A549 (cell line): Measurements from ENCODE around the gene ANO9. TPM values are rescaled to one million over a fixed set of nuclear protein-coding genes. Genes with fewer than 3 reads are reported as not detected.
A peak's percentile ranks its signal among the peaks of the same experiment; 100 is the strongest.

ENCODE experiments used
- ATAC-seq, 2 experiments: fragments of 200-7000 bp in 1 of 2; fragments of >200 bp in 1 of 2; cut with Nextera tagmentation in 1 of 2; cut with Tn5 transposase in 1 of 2; 3 replicates each; pipeline versions ENCODE4 v1.8.0 to v1.9.1; 2018 to 2020; ENCODE audit warnings: mild to moderate bottlenecking in 1 of 2, moderate library complexity in 1 of 2
- CTCF ChIA-PET: fragments of 300-600 bp; sonication (Branson Sonifier 250); formaldehyde crosslinking; extraction: SDS; loops from one replicate; lab custom pipeline; 2021; ENCODE audit warnings: antibody characterized with exemption, inconsistent platforms; lab: Yijun Ruan, JAX
- POLR2A ChIA-PET: fragments of 350-600 bp; formaldehyde crosslinking; extraction: SDS; loops from one replicate; lab custom pipeline; 2021; ENCODE audit warnings: antibody characterized with exemption, inconsistent platforms; lab: Yijun Ruan, JAX
- DNase-seq, 2 experiments: peaks; one replicate each; pipeline versions ENCODE4 v3.0.0 to v3.0.0-alpha.2; 2011 to 2016; ENCODE audit warnings: low read depth in 1 of 2, low spot score in 1 of 2
- FAIRE-seq: peaks from 2 replicates; lab custom pipeline; 2011; peaks lifted over from hg19 to GRCh38; lab: Jason Lieb, UNC
- H3K27ac ChIP-seq, 2 experiments: fragments of >200 bp; sonication (Bioruptor Twin); formaldehyde crosslinking; 3 replicates each; pipeline ENCODE4 v1.5.1; 2016 to 2017
- H3K4me1 ChIP-seq: fragments of >200 bp; sonication (Bioruptor Twin); formaldehyde crosslinking; 3 replicates; pipeline ENCODE4 v1.6.1; 2016
- H3K4me2 ChIP-seq: fragments of >200 bp; sonication (Bioruptor Twin); formaldehyde crosslinking; 3 replicates; pipeline ENCODE4 v1.6.1; 2016
- H3K4me3 ChIP-seq: fragments of >200 bp; sonication (Bioruptor Twin); formaldehyde crosslinking; 3 replicates; pipeline ENCODE4 v1.5.1; 2016
- H3K9me3 ChIP-seq: fragments of >200 bp; sonication (Bioruptor Twin); formaldehyde crosslinking; 3 replicates; pipeline ENCODE4 v1.6.1; 2016
- ATOH8 ChIP-seq: fragments of 250-450 bp; sonication (Bioruptor Pico); IDR thresholded peaks from 2 replicates; pipeline ENCODE4 v1.5.0; 2020; ENCODE audit warnings: low read depth, mild to moderate bottlenecking, moderate library complexity
- CBX8 ChIP-seq: fragments of 200-600 bp; sonication (generic); IDR thresholded peaks from 2 replicates; pipeline ENCODE4 v1.6.1; 2016
- CEBPB ChIP-seq, 2 experiments: fragments of >200 bp in 1 of 2; sonication (Bioruptor Twin) in 1 of 2; formaldehyde crosslinking in 1 of 2; IDR thresholded peaks; 2 replicates each; pipeline ENCODE4 v1.6.1; 2012 to 2016
- CHD4 ChIP-seq: fragments of 200-600 bp; sonication (generic); IDR thresholded peaks from 2 replicates; pipeline ENCODE4 v1.6.1; 2016; ENCODE audit warnings: antibody characterized with exemption, mild to moderate bottlenecking, borderline replicate concordance
- CTCF ChIP-seq: fragments of >200 bp; sonication (Bioruptor Twin); formaldehyde crosslinking; IDR thresholded peaks from 3 replicates; pipeline ENCODE4 v1.5.1; 2016
- E2F6 ChIP-seq: IDR thresholded peaks from 2 replicates; pipeline ENCODE4 v1.6.1; 2012; ENCODE audit warnings: low read depth, borderline replicate concordance
- FOSB ChIP-seq: fragments of 250-450 bp; sonication (Bioruptor Pico); IDR thresholded peaks from 2 replicates; pipeline ENCODE4 v1.5.0; 2020; ENCODE audit warnings: mild to moderate bottlenecking, moderate library complexity
- FOSL2 ChIP-seq, 2 experiments: fragments of 450-650 bp in 1 of 2; fragments of >200 bp in 1 of 2; sonication (Bioruptor Twin) in 1 of 2; formaldehyde crosslinking; IDR thresholded peaks; 2 replicates each; pipeline versions ENCODE4 v1.5.0 to v1.6.1; 2016 to 2020; ENCODE audit warnings: mild to moderate bottlenecking in 1 of 2, moderate library complexity in 1 of 2
- GATA3 ChIP-seq: IDR thresholded peaks from 2 replicates; pipeline ENCODE4 v1.6.1; 2012; ENCODE audit warnings: borderline replicate concordance
- HDAC2 ChIP-seq: fragments of 200-600 bp; sonication (generic); IDR thresholded peaks from 2 replicates; pipeline ENCODE4 v1.6.1; 2016
- HOXA7 ChIP-seq: fragments of 250-450 bp; sonication (Bioruptor Pico); IDR thresholded peaks from 2 replicates; pipeline ENCODE4 v1.5.0; 2020; ENCODE audit warnings: mild to moderate bottlenecking, moderate library complexity
- HOXB5 ChIP-seq: fragments of 250-450 bp; sonication (Bioruptor Pico); IDR thresholded peaks from 2 replicates; pipeline ENCODE4 v1.5.0; 2020; ENCODE audit warnings: mild to moderate bottlenecking, moderate library complexity
- JUN ChIP-seq, 2 experiments: fragments of >200 bp; sonication (Bioruptor Twin); formaldehyde crosslinking; IDR thresholded peaks; 2 replicates in 1 of 2; 3 replicates in 1 of 2; pipeline ENCODE4 v1.6.1; 2016 to 2017
- KDM5A ChIP-seq: fragments of 200-600 bp; sonication (generic); IDR thresholded peaks from 2 replicates; pipeline ENCODE4 v1.6.1; 2016; ENCODE audit warnings: antibody characterized with exemption, mild to moderate bottlenecking
- MAFK ChIP-seq: fragments of 450-650 bp; IDR thresholded peaks from 2 replicates; pipeline ENCODE4 v1.6.1; 2014; ENCODE audit not compliant: partially characterized antibody
- MAX ChIP-seq: IDR thresholded peaks from 2 replicates; pipeline ENCODE4 v1.6.1; 2012
- MAZ ChIP-seq: fragments of 150-350 bp; IDR thresholded peaks from 2 replicates; pipeline ENCODE4 v1.6.1; 2014; ENCODE audit warnings: antibody characterized with exemption, low read depth, low read length, borderline replicate concordance
- NFE2L2 ChIP-seq: fragments of 150-350 bp; conservative IDR thresholded peaks from 2 replicates; pipeline ENCODE4 v1.6.1; 2014; ENCODE audit warnings: low read length
- NR3C1 ChIP-seq: fragments of >200 bp; sonication (Bioruptor Twin); formaldehyde crosslinking; IDR thresholded peaks from 3 replicates; pipeline ENCODE4 v1.6.1; 2017
- PBX3 ChIP-seq: IDR thresholded peaks from 2 replicates; pipeline ENCODE4 v1.6.1; 2012
- PHF8 ChIP-seq: fragments of 200-600 bp; sonication (generic); IDR thresholded peaks from 2 replicates; pipeline ENCODE4 v1.6.1; 2016; ENCODE audit warnings: low read depth, mild to moderate bottlenecking, antibody characterized with exemption, moderate library complexity, borderline replicate concordance
- POLR2A ChIP-seq: IDR thresholded peaks from 2 replicates; pipeline ENCODE4 v1.6.1; 2012; ENCODE audit warnings: mild to moderate bottlenecking, low read length
- POLR2AphosphoS2 ChIP-seq: conservative IDR thresholded peaks from 2 replicates; pipeline ENCODE4 v1.6.1; 2012; ENCODE audit warnings: low read length, improper control_type of control experiment, inconsistent platforms
- REST ChIP-seq: fragments of 200-600 bp; sonication (generic); IDR thresholded peaks from 2 replicates; pipeline ENCODE4 v1.6.1; 2016; ENCODE audit warnings: antibody characterized with exemption, mild to moderate bottlenecking, moderate library complexity
- RNF2 ChIP-seq: fragments of 200-600 bp; sonication (generic); IDR thresholded peaks from 2 replicates; pipeline ENCODE4 v1.6.1; 2016; ENCODE audit warnings: low read depth, mild to moderate bottlenecking, antibody characterized with exemption, moderate library complexity, borderline replicate concordance
- SMC3 ChIP-seq: fragments of >200 bp; sonication (Bioruptor Twin); formaldehyde crosslinking; IDR thresholded peaks from 3 replicates; pipeline ENCODE4 v1.6.1; 2018; ENCODE audit warnings: inconsistent platforms
- TFCP2L1 ChIP-seq: fragments of 250-450 bp; sonication (Bioruptor Pico); IDR thresholded peaks from 2 replicates; pipeline ENCODE4 v1.5.0; 2021; ENCODE audit warnings: mild to moderate bottlenecking
- TP53 ChIP-seq: fragments of 250-450 bp; sonication (Bioruptor Pico); IDR thresholded peaks from 2 replicates; pipeline ENCODE4 v1.5.0; 2021; ENCODE audit warnings: mild to moderate bottlenecking, moderate library complexity
- USF2 ChIP-seq: fragments of 450-650 bp; IDR thresholded peaks from 2 replicates; pipeline ENCODE4 v1.6.1; 2014; ENCODE audit warnings: antibody characterized with exemption
- ZFP36 ChIP-seq: fragments of 450-650 bp; IDR thresholded peaks from 2 replicates; pipeline ENCODE4 v1.6.1; 2014; ENCODE audit warnings: borderline replicate concordance; ENCODE audit not compliant: partially characterized antibody
- ZSCAN20 ChIP-seq: fragments of 250-450 bp; sonication (Bioruptor Pico); IDR thresholded peaks from 2 replicates; pipeline ENCODE4 v1.8.0; 2022; ENCODE audit warnings: mild to moderate bottlenecking, moderate library complexity
- WGBS: methylation state at CpG from one replicate; pipeline ENCODE4 v1.1.6; 2017; ENCODE audit errors: missing lambda C conversion rate; 5-methylcytosine and 5-hydroxymethylcytosine counted together
- polyA plus RNA-seq, 4 experiments: library from polyadenylated mRNA; depleted of rRNA in 3 of 4; stranded (reverse); fragments of >200 nt; fragmentation: RNase III in 1 of 4; extraction: RNeasy Plus Mini Kit Qiagen cat#74134 plus additional on column Dnase treatment in 1 of 4; gene quantifications; 2 replicates in 3 of 4; 3 replicates in 1 of 4; pipeline ENCODE4 v1.2.3, GENCODE V29; 2011 to 2017

The ANO9 gene
- polyA plus RNA-seq, 2 of the 4 experiments (the other 2 are of a cell fraction): 0.50 to 0.66 TPM

- CTCF ChIA-PET: interaction anchor here (0.8 to 9.0 kb wide), 11 partner anchors 10 to 155 kb away, joined by 3 to 112 read pairs (median 4); partner anchors contain the start of genes PKP3 and PTDSS2
- peak overlapping the region; percentile 84 to 93 for H3K27ac ChIP-seq
- ATAC-seq: peak; percentile 52 to 81
- H3K4me3 ChIP-seq: peak overlapping the region; percentile 56
- no peaks in the 10 kb centered on the region for H3K9me3 ChIP-seq
- FAIRE-seq: no peak
- DNase-seq: peak; percentile 63 to 90
- H3K4me1 ChIP-seq: peaks cover 29% of the 10 kb centered on the region
- POLR2A ChIA-PET: interaction anchor here (0.6 to 3.3 kb wide), 11 partner anchors 10 to 200 kb away, joined by 3 to 30 read pairs (median 6); partner anchors contain the start of genes BET1L, PKP3, PTDSS2 and RIC8A
- peak overlapping the region; percentile 88 for H3K4me2 ChIP-seq
- 42% methylated on average over 18 of the region's 91 CpGs for WGBS
- TF ChIP-seq RNF2: peak; percentile 63; the same call in 1 of the 2 replicates
- peak; percentile 20 for TF ChIP-seq CTCF
- TF ChIP-seq SMC3: peak; percentile 30; the same call in 2 of the 3 replicates
- no peak for TF ChIP-seq MAZ
- TF ChIP-seq USF2: no peak
- no peak for TF ChIP-seq HOXB5
- TF ChIP-seq CHD4: no peak
- TF ChIP-seq NR3C1: no peak
- peak in 1 of 2 experiments; percentile 46; a peak in 1 of 5 replicates for TF ChIP-seq JUN (IDR thresholded peaks at IDR 0.05)
- no peak for TF ChIP-seq HOXA7 (CRISPR knock-in tag)
- TF ChIP-seq REST: no peak
- no peak for TF ChIP-seq CBX8
- no peak; the same call in none of the 2 replicates for TF ChIP-seq PBX3
- TF ChIP-seq POLR2A: peak; percentile 28; the same call in 1 of the 2 replicates
- TF ChIP-seq NFE2L2: no peak
- peak; percentile 59; the same call in 1 of the 2 replicates for TF ChIP-seq PHF8
- TF ChIP-seq ATOH8 (CRISPR knock-in tag): no peak
- no peak for TF ChIP-seq KDM5A
- no peak for TF ChIP-seq TP53 (CRISPR knock-in tag)
- TF ChIP-seq HDAC2: no peak
- TF ChIP-seq ZFP36: no peak
- no peak for TF ChIP-seq MAFK
- no peak for TF ChIP-seq FOSL2 (IDR thresholded peaks at IDR 0.05)
- no peak for TF ChIP-seq FOSL2 (CRISPR knock-in tag; IDR thresholded peaks at IDR 0.05)
- no peak for TF ChIP-seq GATA3
- TF ChIP-seq E2F6: peak; percentile 84
- no peak for TF ChIP-seq POLR2AphosphoS2
- TF ChIP-seq MAX: peak; percentile 73
- no peak for TF ChIP-seq FOSB (CRISPR knock-in tag)
- TF ChIP-seq TFCP2L1 (CRISPR knock-in tag): no peak
- TF ChIP-seq CEBPB (IDR thresholded peaks at IDR 0.05): no peak
- no peak for TF ChIP-seq ZSCAN20 (CRISPR knock-in tag)
Measured at GRCh38 chr11:406796-407650, 34.8 kb downstream of the ANO9 start.
